C4-2B (cell line): Measurements from ENCODE around the gene ATP6AP1.

ENCODE experiments used
- ZFX ChIP-seq: fragments of 450-650 bp; IDR thresholded peaks from 2 replicates; pipeline ENCODE4 v1.6.1; 2017
- TF ChIP-seq, protein P1 (sequence below): fragments of 450-650 bp; conservative IDR thresholded peaks from 2 replicates; pipeline ENCODE4 v1.5.1; 2017; ENCODE audit warnings: mild to moderate bottlenecking

DNA sequence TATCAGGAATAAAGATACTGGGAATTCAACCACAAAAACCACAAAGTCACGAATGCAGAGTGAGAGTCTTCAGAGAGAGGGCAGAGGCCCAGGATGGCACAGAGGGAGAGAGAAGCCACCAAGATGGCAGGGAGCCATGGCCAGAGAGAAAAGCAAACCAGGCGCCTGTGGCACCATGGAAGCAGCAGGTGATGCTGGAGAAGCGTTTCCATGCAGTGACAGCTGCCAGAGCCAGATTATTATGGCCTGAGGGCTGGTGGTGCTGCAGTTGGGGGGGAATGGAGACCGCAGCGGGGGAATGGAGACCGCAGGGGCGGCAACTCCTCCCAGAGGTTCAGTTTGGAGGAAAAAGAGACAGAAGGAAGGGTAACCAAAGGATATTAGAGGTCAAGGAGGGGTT lies 11.3 kb upstream of the ATP6AP1 start:
- TF ChIP-seq, protein P1, sequence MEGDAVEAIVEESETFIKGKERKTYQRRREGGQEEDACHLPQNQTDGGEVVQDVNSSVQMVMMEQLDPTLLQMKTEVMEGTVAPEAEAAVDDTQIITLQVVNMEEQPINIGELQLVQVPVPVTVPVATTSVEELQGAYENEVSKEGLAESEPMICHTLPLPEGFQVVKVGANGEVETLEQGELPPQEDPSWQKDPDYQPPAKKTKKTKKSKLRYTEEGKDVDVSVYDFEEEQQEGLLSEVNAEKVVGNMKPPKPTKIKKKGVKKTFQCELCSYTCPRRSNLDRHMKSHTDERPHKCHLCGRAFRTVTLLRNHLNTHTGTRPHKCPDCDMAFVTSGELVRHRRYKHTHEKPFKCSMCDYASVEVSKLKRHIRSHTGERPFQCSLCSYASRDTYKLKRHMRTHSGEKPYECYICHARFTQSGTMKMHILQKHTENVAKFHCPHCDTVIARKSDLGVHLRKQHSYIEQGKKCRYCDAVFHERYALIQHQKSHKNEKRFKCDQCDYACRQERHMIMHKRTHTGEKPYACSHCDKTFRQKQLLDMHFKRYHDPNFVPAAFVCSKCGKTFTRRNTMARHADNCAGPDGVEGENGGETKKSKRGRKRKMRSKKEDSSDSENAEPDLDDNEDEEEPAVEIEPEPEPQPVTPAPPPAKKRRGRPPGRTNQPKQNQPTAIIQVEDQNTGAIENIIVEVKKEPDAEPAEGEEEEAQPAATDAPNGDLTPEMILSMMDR = no peak
- TF ChIP-seq ZFX = no peak
